ENCODE data around the gene CCDC188.

Gene CCDC188

DNA sequence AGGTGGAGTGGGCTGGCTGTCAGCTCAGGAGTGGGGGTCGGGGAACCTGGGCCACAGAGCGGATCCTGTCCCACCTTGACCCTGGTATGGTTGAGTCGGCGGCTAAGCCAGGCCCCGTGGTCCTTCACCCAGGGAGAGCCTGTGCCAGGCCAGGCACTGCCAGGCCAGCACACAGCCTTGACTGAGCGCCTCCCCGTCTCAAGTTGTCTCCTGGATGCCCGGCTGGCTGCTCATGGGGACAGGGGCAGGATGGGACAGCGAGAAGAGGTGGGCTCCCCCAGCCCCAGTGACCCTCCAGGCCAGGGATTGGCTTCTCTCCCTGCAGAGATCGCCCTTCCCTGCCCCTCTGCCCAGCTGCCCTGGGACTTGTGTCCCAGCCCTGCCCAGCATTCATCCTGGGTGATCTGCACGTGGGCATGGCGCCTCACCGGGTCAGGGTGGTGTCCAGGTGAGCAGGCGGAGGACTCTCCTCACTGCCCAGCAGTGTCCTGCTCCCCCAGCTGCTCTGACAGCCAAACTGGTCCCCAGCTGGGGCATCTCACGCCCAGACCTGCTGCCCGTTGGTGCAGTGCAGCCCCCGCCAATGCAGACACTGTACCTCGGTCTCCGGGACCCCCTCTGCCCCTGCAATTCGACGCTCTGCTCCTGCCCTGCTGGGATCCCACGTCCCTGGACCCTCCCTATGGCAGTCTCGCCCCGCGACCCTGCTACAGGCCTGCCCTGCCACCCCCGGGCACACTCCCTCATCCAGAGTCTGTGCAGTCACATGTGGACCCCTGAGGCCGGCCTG, 28.8 kb upstream of the CCDC188 start:
- no peak for DNase-seq (ENCODE audit: low read depth)
- H3K4me3 ChIP-seq (replicated peaks; ENCODE audit: low read depth, low read length): no peak overlapping the region
- TF ChIP-seq, protein P1, sequence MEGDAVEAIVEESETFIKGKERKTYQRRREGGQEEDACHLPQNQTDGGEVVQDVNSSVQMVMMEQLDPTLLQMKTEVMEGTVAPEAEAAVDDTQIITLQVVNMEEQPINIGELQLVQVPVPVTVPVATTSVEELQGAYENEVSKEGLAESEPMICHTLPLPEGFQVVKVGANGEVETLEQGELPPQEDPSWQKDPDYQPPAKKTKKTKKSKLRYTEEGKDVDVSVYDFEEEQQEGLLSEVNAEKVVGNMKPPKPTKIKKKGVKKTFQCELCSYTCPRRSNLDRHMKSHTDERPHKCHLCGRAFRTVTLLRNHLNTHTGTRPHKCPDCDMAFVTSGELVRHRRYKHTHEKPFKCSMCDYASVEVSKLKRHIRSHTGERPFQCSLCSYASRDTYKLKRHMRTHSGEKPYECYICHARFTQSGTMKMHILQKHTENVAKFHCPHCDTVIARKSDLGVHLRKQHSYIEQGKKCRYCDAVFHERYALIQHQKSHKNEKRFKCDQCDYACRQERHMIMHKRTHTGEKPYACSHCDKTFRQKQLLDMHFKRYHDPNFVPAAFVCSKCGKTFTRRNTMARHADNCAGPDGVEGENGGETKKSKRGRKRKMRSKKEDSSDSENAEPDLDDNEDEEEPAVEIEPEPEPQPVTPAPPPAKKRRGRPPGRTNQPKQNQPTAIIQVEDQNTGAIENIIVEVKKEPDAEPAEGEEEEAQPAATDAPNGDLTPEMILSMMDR (IDR thresholded peaks at IDR 0.05; ENCODE audit: low read length, missing control alignments): no peak

DNA sequence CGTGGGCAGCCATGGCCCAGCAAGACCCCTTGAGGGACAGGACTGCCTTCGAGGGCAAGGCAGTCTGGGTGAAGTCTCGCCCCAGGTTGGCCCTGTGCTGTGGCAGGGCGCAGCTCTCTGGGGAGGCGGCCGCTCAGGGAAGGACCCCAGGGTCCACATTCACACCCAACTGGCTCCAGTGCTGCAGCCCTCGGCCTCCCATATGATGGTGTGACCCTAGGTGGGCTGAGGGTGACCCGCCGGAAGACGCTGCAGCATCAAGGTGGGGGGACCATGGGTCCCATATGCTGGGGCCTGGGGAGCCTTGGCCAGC, 28.0 kb upstream of the CCDC188 start:
- TF ChIP-seq, protein P1 (IDR thresholded peaks at IDR 0.05; ENCODE audit: low read length, missing control alignments): no peak
- no peak for DNase-seq (ENCODE audit: low read depth)

DNA sequence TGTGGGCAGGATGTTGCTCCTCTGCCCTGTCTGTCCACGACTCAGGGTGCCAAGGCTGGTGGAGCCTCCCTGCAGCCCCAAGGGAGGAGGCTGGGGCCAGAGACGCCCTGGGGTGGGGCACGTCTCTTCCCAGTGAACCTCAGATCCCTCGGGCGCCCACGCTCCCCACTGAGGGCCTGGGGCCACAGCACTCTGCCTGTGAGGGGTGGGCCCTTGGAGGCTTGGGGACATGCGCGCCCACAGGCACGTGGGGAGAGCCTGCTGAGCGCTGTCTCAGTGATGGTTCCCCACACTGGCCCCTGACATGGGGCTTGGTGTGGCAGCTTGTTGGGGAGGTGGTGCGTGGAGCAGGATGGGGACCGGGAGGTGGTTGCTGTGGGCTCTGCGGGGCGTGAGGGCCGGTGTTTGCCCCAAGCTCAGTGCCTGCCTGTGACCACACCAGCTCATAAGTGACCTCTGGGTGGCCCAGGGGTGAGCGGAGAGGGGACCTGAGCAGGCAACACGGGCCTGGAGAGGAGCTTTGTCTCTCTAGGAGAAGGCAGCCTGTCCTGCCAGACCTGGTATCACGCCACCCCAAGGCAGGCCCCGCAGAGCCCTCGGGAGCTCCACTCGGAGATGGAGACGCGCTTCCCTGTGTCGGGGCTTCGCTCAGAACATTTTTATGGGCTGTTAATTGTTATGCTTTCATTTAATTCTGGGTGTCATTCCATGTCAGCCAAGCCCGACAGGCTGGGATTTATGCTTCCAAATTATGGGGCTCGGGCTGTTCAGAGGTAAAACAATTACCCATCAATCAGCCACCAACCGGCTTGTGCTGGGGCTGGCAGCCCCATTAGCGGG, 27.4 kb upstream of the CCDC188 start:
- DNase-seq (ENCODE audit: low read depth): no peak
- H3K4me3 ChIP-seq (replicated peaks; ENCODE audit: low read depth, low read length): no peak overlapping the region
- TF ChIP-seq, protein P1 (IDR thresholded peaks at IDR 0.05; ENCODE audit: low read length, missing control alignments): no peak

More for the DNA sequence above, 28.0 kb upstream of the CCDC188 start:
- no peak overlapping the region for H3K4me3 ChIP-seq (replicated peaks; ENCODE audit: low read depth, low read length)

DNA sequence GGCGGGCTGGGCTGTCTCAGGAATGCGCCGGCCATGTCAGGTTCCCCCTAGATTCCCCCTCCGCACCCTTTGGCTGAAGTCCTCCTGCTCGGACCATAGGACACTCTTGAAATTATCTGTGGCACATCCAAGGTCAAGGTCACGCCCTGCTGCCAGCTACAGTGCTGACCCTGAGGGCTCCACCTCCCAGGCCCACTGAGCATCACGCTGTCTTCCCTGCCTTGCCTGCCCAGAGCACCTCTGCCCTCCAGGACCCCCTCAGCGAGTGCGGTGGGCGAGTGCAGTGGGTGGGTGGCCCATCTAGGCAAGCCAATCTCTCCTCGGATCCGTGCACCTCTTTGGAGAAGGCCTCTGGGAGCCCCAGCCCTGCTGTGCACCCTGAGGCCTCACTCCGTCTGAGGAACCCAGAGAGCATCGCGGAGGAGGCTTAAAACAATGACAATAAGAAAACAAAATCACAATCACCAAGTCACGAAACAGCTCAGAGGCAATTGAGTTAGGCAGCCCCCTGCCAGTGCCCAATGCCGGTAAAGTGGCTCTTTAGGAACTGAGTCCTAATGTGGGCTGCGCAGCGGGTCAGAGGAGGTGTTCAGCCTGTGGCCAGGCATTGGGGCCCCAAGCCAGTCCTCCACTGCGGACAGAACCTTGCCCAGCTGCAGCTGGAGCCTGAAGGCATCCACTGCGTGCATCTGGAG, 26.5 kb upstream of the CCDC188 start:
- DNase-seq (ENCODE audit: low read depth): no peak
- no peak overlapping the region for H3K4me3 ChIP-seq (replicated peaks; ENCODE audit: low read depth, low read length)
- TF ChIP-seq, protein P1 (IDR thresholded peaks at IDR 0.05; ENCODE audit: low read length, missing control alignments): no peak

DNA sequence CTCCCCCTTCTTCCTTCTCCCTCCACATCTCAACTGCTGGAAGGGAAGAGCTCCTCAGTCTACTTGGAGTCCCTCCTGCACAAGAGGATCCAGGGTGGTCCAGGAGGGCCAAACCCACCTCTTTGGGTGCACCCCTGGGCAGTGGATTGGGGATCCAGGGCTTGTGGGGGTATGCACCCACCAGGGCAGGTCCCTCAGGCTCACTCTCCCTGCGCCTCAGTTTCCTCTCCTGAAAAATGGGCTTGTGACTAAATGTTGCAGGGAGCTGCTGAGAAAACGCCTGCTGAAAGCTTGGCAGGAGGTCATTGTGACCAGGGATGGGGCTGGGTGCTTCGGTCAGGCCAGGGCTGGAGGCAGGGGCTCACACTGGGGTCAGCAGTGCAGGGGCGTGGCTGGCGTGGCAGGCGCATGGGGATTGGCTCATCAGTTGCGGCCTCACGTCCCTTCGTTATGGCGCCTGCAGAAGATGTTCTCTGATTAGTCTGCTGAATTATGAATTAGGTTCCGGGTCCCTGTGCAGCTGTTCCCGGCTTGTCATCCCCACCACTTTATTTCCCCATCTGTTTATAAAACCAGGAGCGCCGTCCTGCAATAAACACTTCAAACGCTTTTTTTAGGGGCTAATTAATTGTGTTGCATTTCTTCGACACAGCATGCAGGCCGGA, 25.7 kb upstream of the CCDC188 start:
- no peak overlapping the region for H3K4me3 ChIP-seq (replicated peaks; ENCODE audit: low read depth, low read length)
- TF ChIP-seq, protein P1 (IDR thresholded peaks at IDR 0.05; ENCODE audit: low read length, missing control alignments): no peak
- DNase-seq (ENCODE audit: low read depth): no peak

DNA sequence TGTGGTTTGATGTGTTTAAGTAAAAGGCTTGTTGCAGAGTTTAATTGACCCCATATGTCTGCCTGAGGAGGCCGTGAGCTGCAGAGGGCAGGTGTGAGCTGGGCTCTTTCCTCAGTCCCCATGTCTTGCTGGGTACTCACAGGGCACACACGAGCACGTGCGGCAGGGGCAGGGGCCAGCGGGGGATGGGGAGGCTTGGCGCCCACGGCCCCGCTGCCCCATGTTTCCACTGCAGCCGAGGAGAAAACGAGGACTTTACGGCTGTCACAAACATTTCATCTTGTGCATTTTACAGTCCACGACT, 24.7 kb upstream of the CCDC188 start:
- H3K4me3 ChIP-seq (replicated peaks; ENCODE audit: low read depth, low read length): no peak overlapping the region
- TF ChIP-seq, protein P1 (IDR thresholded peaks at IDR 0.05; ENCODE audit: low read length, missing control alignments): no peak
- no peak for DNase-seq (ENCODE audit: low read depth)

All from fibroblast of pulmonary artery (primary cell).